H9 (cell line): ENCODE data around the gene CD164. TPM values are rescaled to one million over a fixed set of nuclear protein-coding genes. Genes with fewer than 3 reads are reported as not detected.

Experiments used
- DNase-seq: peaks from one replicate; pipeline ENCODE4 v3.0.0-alpha.2; 2017
- H2AFZ ChIP-seq: one replicate; pipeline ENCODE4 v1.6.1; 2013; ENCODE audit warnings: mild to moderate bottlenecking, low read length, control low read depth, moderate library complexity
- H2AK5ac ChIP-seq: 2 replicates; pipeline ENCODE4 v1.6.1; 2013; ENCODE audit warnings: low read length, control low read depth, mixed read lengths; ENCODE audit not compliant: insufficient read length
- H2BK120ac ChIP-seq: one replicate; pipeline ENCODE4 v1.6.1; 2013; ENCODE audit warnings: low read depth, mild to moderate bottlenecking, low read length, control low read depth, inconsistent platforms; ENCODE audit not compliant: poor library complexity, severe bottlenecking
- H2BK12ac ChIP-seq: 2 replicates; pipeline ENCODE4 v1.6.1; 2013; ENCODE audit warnings: low read length, control low read depth, mixed read lengths, low read depth; ENCODE audit not compliant: insufficient read length
- H2BK15ac ChIP-seq: 2 replicates; pipeline ENCODE4 v1.6.1; 2013; ENCODE audit warnings: low read depth, low read length, control low read depth
- H2BK20ac ChIP-seq: one replicate; pipeline ENCODE4 v1.6.1; 2013; ENCODE audit warnings: low read depth, mild to moderate bottlenecking, low read length, control low read depth, inconsistent platforms; ENCODE audit not compliant: poor library complexity, severe bottlenecking
- H2BK5ac ChIP-seq: 2 replicates; pipeline ENCODE4 v1.6.1; 2013; ENCODE audit warnings: low read length, control low read depth, mixed read lengths; ENCODE audit not compliant: insufficient read length
- H3K14ac ChIP-seq: 2 replicates; pipeline ENCODE4 v1.6.1; 2013; ENCODE audit warnings: low read length, control low read depth; ENCODE audit not compliant: insufficient read depth
- H3K18ac ChIP-seq: 2 replicates; pipeline ENCODE4 v1.6.1; 2013; ENCODE audit warnings: low read depth, mild to moderate bottlenecking, mixed read lengths, low read length, control low read depth; ENCODE audit not compliant: insufficient read length
- H3K23ac ChIP-seq: 2 replicates; pipeline ENCODE4 v1.6.1; 2013; ENCODE audit warnings: low read length, control low read depth, mixed read lengths, low read depth; ENCODE audit not compliant: insufficient read length
- H3K23me2 ChIP-seq: 2 replicates; pipeline ENCODE4 v1.6.1; 2013; ENCODE audit warnings: low read depth, mild to moderate bottlenecking, mixed read lengths, low read length, control low read depth; ENCODE audit not compliant: insufficient read length, poor library complexity, severe bottlenecking
- H3K27ac ChIP-seq: 2 replicates; pipeline ENCODE4 v1.5.1; 2013; ENCODE audit warnings: low read length, control low read depth, mixed read lengths, low read depth; ENCODE audit not compliant: insufficient read length
- H3K27me3 ChIP-seq: 2 replicates; pipeline ENCODE4 v1.6.1; 2013; ENCODE audit warnings: low read length, control low read depth, inconsistent platforms; ENCODE audit not compliant: insufficient read depth
- H3K4ac ChIP-seq: 2 replicates; pipeline ENCODE4 v1.6.1; 2013; ENCODE audit warnings: low read depth, mild to moderate bottlenecking, control low read depth, inconsistent platforms, low read length, moderate library complexity
- H3K4me1 ChIP-seq: 2 replicates; pipeline ENCODE4 v1.6.1; 2013; ENCODE audit warnings: low read length, control low read depth, inconsistent platforms; ENCODE audit not compliant: insufficient read depth
- H3K4me2 ChIP-seq: 2 replicates; pipeline ENCODE4 v1.6.1; 2013; ENCODE audit warnings: low read length, control low read depth, mixed read lengths; ENCODE audit not compliant: insufficient read length, insufficient read depth
- H3K56ac ChIP-seq: 2 replicates; pipeline ENCODE4 v1.6.1; 2013; ENCODE audit warnings: low read depth, mild to moderate bottlenecking, mixed read lengths, low read length, control low read depth; ENCODE audit not compliant: insufficient read length
- H3K79me1 ChIP-seq: 2 replicates; pipeline ENCODE4 v1.6.1; 2013; ENCODE audit warnings: low read depth, mild to moderate bottlenecking, moderate library complexity, low read length, control low read depth, inconsistent platforms; ENCODE audit not compliant: insufficient read depth, poor library complexity, severe bottlenecking
- H3K79me2 ChIP-seq: 2 replicates; pipeline ENCODE4 v1.6.1; 2013; ENCODE audit warnings: low read length, control low read depth, inconsistent platforms; ENCODE audit not compliant: insufficient read depth
- H3K9ac ChIP-seq: 2 replicates; pipeline ENCODE4 v1.6.1; 2013; ENCODE audit warnings: low read length, control low read depth, mixed read lengths; ENCODE audit not compliant: insufficient read length; ENCODE audit errors: extremely low read depth
- H3K9me3 ChIP-seq: one replicate; pipeline ENCODE4 v1.6.1; 2013; ENCODE audit warnings: low read depth, low read length, inconsistent platforms; ENCODE audit not compliant: control insufficient read depth
- H3T11ph ChIP-seq: one replicate; pipeline ENCODE4 v1.6.1; 2013; ENCODE audit warnings: mild to moderate bottlenecking, low read length, control low read depth, inconsistent platforms
- H4K20me1 ChIP-seq: one replicate; pipeline ENCODE4 v1.6.1; 2013; ENCODE audit not compliant: control insufficient read depth, insufficient read length, insufficient read depth
- H4K5ac ChIP-seq: 2 replicates; pipeline ENCODE4 v1.6.1; 2013; ENCODE audit warnings: low read depth, mild to moderate bottlenecking, mixed read lengths, low read length, control low read depth; ENCODE audit not compliant: insufficient read length
- H4K8ac ChIP-seq: replicated peaks from 2 replicates; pipeline ENCODE4 v1.6.1; 2013; ENCODE audit warnings: low read length, control low read depth, mixed read lengths, low read depth; ENCODE audit not compliant: insufficient read length
- H4K91ac ChIP-seq: 2 replicates; pipeline ENCODE4 v1.6.1; 2013; ENCODE audit warnings: low read depth, mild to moderate bottlenecking, moderate library complexity, mixed read lengths, low read length, control low read depth; ENCODE audit not compliant: insufficient read length
- H3K27ac Mint-ChIP-seq, 3 experiments: 2 replicates in 2 of 3; 3 replicates in 1 of 3; pipeline ENCODE4 v1.8.0; 2020 to 2021; ENCODE audit warnings: mixed read lengths in 3 of 3, mild to moderate bottlenecking in 1 of 3, moderate library complexity in 1 of 3
- H3K27me3 Mint-ChIP-seq: 2 replicates; pipeline ENCODE4 v1.8.0; 2021; ENCODE audit warnings: low read depth, mild to moderate bottlenecking, moderate library complexity, mixed read lengths
- H3K36me3 Mint-ChIP-seq, 3 experiments: 2 replicates in 2 of 3; 3 replicates in 1 of 3; pipeline ENCODE4 v1.8.0; 2020 to 2021; ENCODE audit warnings: low read depth in 3 of 3, mixed read lengths in 3 of 3; ENCODE audit not compliant: insufficient read depth in 1 of 3
- H3K4me1 Mint-ChIP-seq, 2 experiments: 2 replicates each; pipeline ENCODE4 v1.8.0; 2020; ENCODE audit warnings: mixed read lengths in 2 of 2
- H3K4me3 Mint-ChIP-seq, 2 experiments: 2 replicates in 1 of 2; 3 replicates in 1 of 2; pipeline ENCODE4 v1.8.0; 2020 to 2021; ENCODE audit warnings: mild to moderate bottlenecking in 2 of 2, mixed read lengths in 2 of 2, moderate library complexity in 1 of 2
- H3K9me3 Mint-ChIP-seq, 2 experiments: 2 replicates in 1 of 2; 3 replicates in 1 of 2; pipeline ENCODE4 v1.8.0; 2020; ENCODE audit warnings: mild to moderate bottlenecking in 2 of 2, mixed read lengths in 2 of 2, moderate library complexity in 1 of 2
- CTCF ChIP-seq: fragments of 200-600 bp; sonication (generic); conservative IDR thresholded peaks from 3 replicates; pipeline ENCODE4 v1.8.0; 2021; ENCODE audit warnings: antibody characterized with exemption, mild to moderate bottlenecking
- WGBS: extraction: QIAGEN DNeasy Blood & Tissue Kit; methylation state at CpG from one replicate; pipeline ENCODE4 v1.1.7; 2013; ENCODE audit warnings: missing lambda C conversion rate, low lambda C conversion rate, mixed read lengths; ENCODE audit not compliant: insufficient read length; ENCODE audit errors: extremely low coverage; 5-methylcytosine and 5-hydroxymethylcytosine counted together
- total RNA-seq: library from RNA; stranded (reverse); gene quantifications from 2 replicates; pipeline ENCODE4 v1.2.1, GENCODE V29; 2021

The CD164 gene
- total RNA-seq, 1 experiment from 2014 or later = 130 TPM

GRCh38 chr6:109429496-109429895 lies 47.2 kb upstream of the CD164 start:
- H3K18ac ChIP-seq = no peak overlapping the region
- H3K9me3 Mint-ChIP-seq = no peaks in the 10 kb centered on the region
- no peak for TF ChIP-seq CTCF
- H2BK15ac ChIP-seq = no peak overlapping the region
- no peak overlapping the region for H3K4me3 Mint-ChIP-seq
- no peaks in the 10 kb centered on the region for H3K23me2 ChIP-seq
- H3K23ac ChIP-seq = no peak overlapping the region
- WGBS = no CpG with 5 or more reads among the region's 3 CpGs
- no peak overlapping the region for H3K9ac ChIP-seq
- H3K4ac ChIP-seq = no peak overlapping the region
- H4K5ac ChIP-seq = no peak overlapping the region
- H3K14ac ChIP-seq = no peak overlapping the region
- H2BK5ac ChIP-seq = no peak overlapping the region
- no peaks in the 10 kb centered on the region for H3K4me1 ChIP-seq
- no peak overlapping the region for H4K91ac ChIP-seq
- no peak overlapping the region for H2AFZ ChIP-seq
- no peak overlapping the region for H4K8ac ChIP-seq
- DNase-seq = no peak
- no peaks in the 10 kb centered on the region for H3K79me2 ChIP-seq
- no peak overlapping the region for H3K27ac ChIP-seq
- no peak overlapping the region for H3T11ph ChIP-seq
- no peak overlapping the region for H3K56ac ChIP-seq
- H2BK12ac ChIP-seq = no peak overlapping the region
- no peak overlapping the region for H2AK5ac ChIP-seq
- H2BK120ac ChIP-seq = no peak overlapping the region
- no peak overlapping the region for H3K27ac Mint-ChIP-seq
- H4K20me1 ChIP-seq = no peaks in the 10 kb centered on the region
- H3K27me3 ChIP-seq = no peaks in the 10 kb centered on the region
- H3K4me1 Mint-ChIP-seq = no peaks in the 10 kb centered on the region
- H3K36me3 Mint-ChIP-seq = no peaks in the 10 kb centered on the region
- H3K79me1 ChIP-seq = no peaks in the 10 kb centered on the region
- H2BK20ac ChIP-seq = no peak overlapping the region
- H3K9me3 ChIP-seq = no peaks in the 10 kb centered on the region
- H3K4me2 ChIP-seq = no peak overlapping the region
- H3K27me3 Mint-ChIP-seq = peaks cover 2% of the 10 kb centered on the region
